Right lobe of liver (tissue), 4 donors: ENCODE data around the gene OR1K1.

Experiments
- POLR2A ChIP-seq: fragments of 450-650 bp; IDR thresholded peaks from one replicate; pipeline ENCODE4 v1.6.1; 2017; ENCODE audit warnings: antibody characterized with exemption, mild to moderate bottlenecking
- TF ChIP-seq, protein P1 (sequence below), 4 donors: fragments of 200-600 bp in 3 of 4; fragments of 450-650 bp in 1 of 4; IDR thresholded peaks; one replicate each; pipeline versions ENCODE4 v1.5.1 to v1.8.0; 2016 to 2022; ENCODE audit warnings: antibody characterized with exemption in 4 of 4, mild to moderate bottlenecking in 2 of 4
- donor health status: DM: no; HTN: no; CAD: no.
- donor health status: DM: no; HTN: no; CAD: no.
- donor health status: DM: no; HTN: yes; CAD: no.

DNA sequence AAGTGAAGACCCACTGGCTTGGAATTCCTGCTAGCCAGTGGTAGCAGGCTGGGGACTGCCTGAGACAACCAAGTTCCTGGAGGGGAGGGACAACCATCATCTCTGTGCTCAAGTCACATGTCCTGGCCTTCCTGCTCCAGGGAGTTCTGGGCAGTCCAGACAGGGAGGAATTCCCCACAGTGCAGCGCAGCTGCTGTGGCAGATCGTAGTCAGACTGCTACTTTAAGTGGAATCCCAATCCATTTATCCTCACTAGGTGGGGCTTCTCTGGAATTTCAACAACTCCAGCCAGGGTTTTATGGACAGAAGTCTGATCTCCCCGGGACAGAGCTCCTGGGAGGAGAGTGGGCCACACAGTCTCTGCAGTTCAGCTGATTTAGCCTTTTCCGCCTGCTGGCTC, 32.1 kb upstream of the OR1K1 start:
- TF ChIP-seq, protein P1, sequence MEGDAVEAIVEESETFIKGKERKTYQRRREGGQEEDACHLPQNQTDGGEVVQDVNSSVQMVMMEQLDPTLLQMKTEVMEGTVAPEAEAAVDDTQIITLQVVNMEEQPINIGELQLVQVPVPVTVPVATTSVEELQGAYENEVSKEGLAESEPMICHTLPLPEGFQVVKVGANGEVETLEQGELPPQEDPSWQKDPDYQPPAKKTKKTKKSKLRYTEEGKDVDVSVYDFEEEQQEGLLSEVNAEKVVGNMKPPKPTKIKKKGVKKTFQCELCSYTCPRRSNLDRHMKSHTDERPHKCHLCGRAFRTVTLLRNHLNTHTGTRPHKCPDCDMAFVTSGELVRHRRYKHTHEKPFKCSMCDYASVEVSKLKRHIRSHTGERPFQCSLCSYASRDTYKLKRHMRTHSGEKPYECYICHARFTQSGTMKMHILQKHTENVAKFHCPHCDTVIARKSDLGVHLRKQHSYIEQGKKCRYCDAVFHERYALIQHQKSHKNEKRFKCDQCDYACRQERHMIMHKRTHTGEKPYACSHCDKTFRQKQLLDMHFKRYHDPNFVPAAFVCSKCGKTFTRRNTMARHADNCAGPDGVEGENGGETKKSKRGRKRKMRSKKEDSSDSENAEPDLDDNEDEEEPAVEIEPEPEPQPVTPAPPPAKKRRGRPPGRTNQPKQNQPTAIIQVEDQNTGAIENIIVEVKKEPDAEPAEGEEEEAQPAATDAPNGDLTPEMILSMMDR (IDR thresholded peaks at IDR 0.05): no peak
- no peak for TF ChIP-seq POLR2A
